HepG2 (cell line): ENCODE results near the gene CREG2. TPM values are rescaled to one million over a fixed set of nuclear protein-coding genes. Genes with fewer than 3 reads are reported as not detected.

Experiments used
- ATAC-seq: fragments of 200-7000 bp; cut with Tn5 transposase; 3 replicates; pipeline ENCODE4 v1.9.1; 2020; ENCODE audit warnings: mild to moderate bottlenecking, moderate library complexity
- BruUV-seq: library from RNA; stranded (reverse); fragments of 400-500 nt; replicated peaks from 2 replicates; lab custom pipeline; 2021; lab: Mats Ljungman, UMichigan
- CTCF ChIA-PET: fragments of 300-600 bp; formaldehyde crosslinking; extraction: SDS; loops from one replicate; lab custom pipeline; 2021; ENCODE audit warnings: low total read pairs, inconsistent platforms, low intra/inter-chr PET ratio; lab: Yijun Ruan, JAX
- POLR2A ChIA-PET: fragments of 350-600 bp; sonication (Branson Sonifier 250); formaldehyde crosslinking; loops from one replicate; lab custom pipeline; 2020; ENCODE audit warnings: antibody characterized with exemption, inconsistent platforms; lab: Yijun Ruan, JAX
- DNase-seq: peaks from one replicate; pipeline ENCODE4 v3.0.0-alpha.2; 2015; ENCODE audit warnings: low spot score
- FAIRE-seq: peaks from 3 replicates; lab custom pipeline; 2011; peaks lifted over from hg19 to GRCh38; lab: Jason Lieb, UNC
- H2AFZ ChIP-seq: one replicate; pipeline ENCODE4 v1.6.1; 2011; ENCODE audit warnings: low read length, inconsistent platforms
- H3K27ac ChIP-seq: fragments of 300-600 bp; 3 replicates; pipeline ENCODE4 v1.8.0; 2011; ENCODE audit warnings: mixed run types, mild to moderate bottlenecking, mixed read lengths, low read length, inconsistent platforms; ENCODE audit not compliant: insufficient read depth; ENCODE audit errors: extremely low read length
- H3K27me3 ChIP-seq, 2 experiments: fragments of 200-600 bp in 1 of 2; 2 replicates in 1 of 2; 3 replicates in 1 of 2; pipeline versions ENCODE4 v1.6.0 to v1.8.0; 2011; ENCODE audit warnings: low read length in 2 of 2, mild to moderate bottlenecking in 2 of 2, moderate library complexity in 2 of 2, inconsistent platforms in 1 of 2; ENCODE audit not compliant: insufficient read depth in 2 of 2, control insufficient read depth in 1 of 2
- H3K36me3 ChIP-seq, 2 experiments: fragments of 200-600 bp in 1 of 2; replicated peaks in 1 of 2; 2 replicates in 1 of 2; 3 replicates in 1 of 2; pipeline versions ENCODE4 v1.5.1 to v1.8.0; 2011; ENCODE audit warnings: low read length in 2 of 2, inconsistent platforms in 1 of 2; ENCODE audit not compliant: insufficient read depth in 2 of 2, control insufficient read depth in 1 of 2
- H3K4me1 ChIP-seq: 2 replicates; pipeline ENCODE4 v1.5.1; 2012; ENCODE audit warnings: low read length, inconsistent platforms; ENCODE audit not compliant: insufficient read depth
- H3K4me2 ChIP-seq: 2 replicates; pipeline ENCODE4 v1.6.0; 2011; ENCODE audit warnings: low read depth, low read length, inconsistent platforms
- H3K4me3 ChIP-seq, 3 experiments: fragments of 200-600 bp in 1 of 3; sonication (generic), shearing (Covaris generic) in 1 of 3; replicated peaks in 1 of 3; 2 replicates each; pipeline ENCODE4 v1.5.1; 2011 to 2016; ENCODE audit warnings: low read length in 3 of 3, inconsistent platforms in 2 of 3, low read depth in 2 of 3, mild to moderate bottlenecking in 2 of 3, control low read depth in 1 of 3, mixed read lengths in 1 of 3; ENCODE audit not compliant: insufficient read depth in 1 of 3
- H3K79me2 ChIP-seq: one replicate; pipeline ENCODE4 v1.6.1; 2011; ENCODE audit warnings: low read length, inconsistent platforms; ENCODE audit not compliant: insufficient read depth
- H3K9ac ChIP-seq: 2 replicates; pipeline ENCODE4 v1.6.0; 2011; ENCODE audit warnings: mild to moderate bottlenecking, low read depth, low read length, inconsistent platforms; ENCODE audit not compliant: insufficient read depth
- H3K9me3 ChIP-seq: 2 replicates; pipeline ENCODE4 v1.5.1; 2012; ENCODE audit warnings: mild to moderate bottlenecking, low read length
- H4K20me1 ChIP-seq: 2 replicates; pipeline ENCODE4 v1.6.0; 2011; ENCODE audit warnings: inconsistent platforms, mild to moderate bottlenecking, low read length, moderate library complexity; ENCODE audit not compliant: insufficient read depth
- FLYWCH1 ChIP-seq: sonication (generic); formaldehyde crosslinking; IDR thresholded peaks from 2 replicates; pipeline ENCODE4 v1.8.1; 2023; ENCODE audit warnings: mild to moderate bottlenecking, missing genetic modification reagents
- FOXA1 ChIP-seq, 2 experiments: fragments of 450-650 bp in 1 of 2; sonication (generic) in 1 of 2; formaldehyde crosslinking in 1 of 2; IDR thresholded peaks; 2 replicates each; pipeline versions ENCODE4 v1.4.0 to v1.6.1; 2016 to 2020; ENCODE audit warnings: missing genetic modification reagents in 1 of 2
- PAXIP1 ChIP-seq: sonication (generic); formaldehyde crosslinking; conservative IDR thresholded peaks from 2 replicates; pipeline ENCODE4 v1.4.0; 2020; ENCODE audit warnings: mild to moderate bottlenecking, missing genetic modification reagents, moderate library complexity
- TP53 ChIP-seq: sonication (generic); formaldehyde crosslinking; conservative IDR thresholded peaks from 2 replicates; pipeline ENCODE4 v1.4.0; 2020; ENCODE audit warnings: missing genetic modification reagents
- ZNF101 ChIP-seq: sonication (generic); formaldehyde crosslinking; IDR thresholded peaks from 2 replicates; pipeline ENCODE4 v1.4.0; 2020; ENCODE audit warnings: mild to moderate bottlenecking, low read depth, missing genetic modification reagents, borderline replicate concordance
- ZNF383 ChIP-seq: sonication (generic); formaldehyde crosslinking; IDR thresholded peaks from 2 replicates; pipeline ENCODE4 v1.4.0; 2020; ENCODE audit warnings: missing genetic modification reagents, mild to moderate bottlenecking, borderline replicate concordance
- ZNF652 ChIP-seq: IDR thresholded peaks from 2 replicates; pipeline ENCODE4 v1.6.1; 2016; ENCODE audit warnings: low read depth, borderline replicate concordance
- ZNF678 ChIP-seq: sonication (generic); formaldehyde crosslinking; IDR thresholded peaks from 2 replicates; pipeline ENCODE4 v1.4.0; 2020; ENCODE audit warnings: mild to moderate bottlenecking, missing genetic modification reagents
- ZSCAN20 ChIP-seq: sonication (generic); formaldehyde crosslinking; IDR thresholded peaks from 2 replicates; pipeline ENCODE4 v1.4.0; 2020; ENCODE audit warnings: missing genetic modification reagents, mild to moderate bottlenecking, borderline replicate concordance
- WGBS: methylation state at CpG from one replicate; pipeline ENCODE4 v1.1.6; 2017; ENCODE audit warnings: low lambda C conversion rate; 5-methylcytosine and 5-hydroxymethylcytosine counted together
- in situ Hi-C: cut with HindIII; loops from 2 replicates; pipeline ENCODE4 v1.10.0; 2017; ENCODE audit warnings: low pct_unique_long_range_greater_than_20kb; ENCODE audit not compliant: extremely low pct_ligation_motif_present
- intact Hi-C: fragments of 100-400 bp; cut with micrococcal nuclease; formaldehyde crosslinking; loops from one replicate; pipeline ENCODE4 v1.10.0; 2022; ENCODE audit not compliant: unreplicated experiment
- polyA plus RNA-seq, 8 experiments: library from polyadenylated mRNA; depleted of rRNA in 3 of 8; stranded (reverse) in 7 of 8; unstranded in 1 of 8; fragments of >200 nt; fragmentation: Illumina TruSeq in 4 of 8; extraction: Trizol in 4 of 8; gene quantifications; 2 replicates each; pipeline versions ENCODE4 v1.2.1 to v1.2.3, GENCODE V29; 2011 to 2016; ENCODE audit warnings: low read depth in 4 of 8, missing spikeins in 1 of 8, mixed read lengths in 1 of 8; ENCODE audit not compliant: insufficient read depth in 1 of 8
- total RNA-seq, 5 experiments: library from RNA; depleted of rRNA; stranded (reverse); fragments of >200 nt; fragmentation: Illumina TruSeq; extraction: Trizol; gene quantifications; 2 replicates each; pipeline ENCODE4 v1.2.3, GENCODE V29; 2016; ENCODE audit warnings: low read depth in 1 of 5
- TF ChIP-seq, protein P1 (sequence below): sonication (generic); formaldehyde crosslinking; IDR thresholded peaks from 2 replicates; pipeline ENCODE4 v1.5.0; 2020; ENCODE audit warnings: missing genetic modification reagents

The CREG2 gene
- total and polyA plus RNA-seq, 2 of the 13 experiments (the other 11 are each of a cell fraction or from before 2014, with no cell fraction given), result 0.18 to 0.26 TPM

DNA sequence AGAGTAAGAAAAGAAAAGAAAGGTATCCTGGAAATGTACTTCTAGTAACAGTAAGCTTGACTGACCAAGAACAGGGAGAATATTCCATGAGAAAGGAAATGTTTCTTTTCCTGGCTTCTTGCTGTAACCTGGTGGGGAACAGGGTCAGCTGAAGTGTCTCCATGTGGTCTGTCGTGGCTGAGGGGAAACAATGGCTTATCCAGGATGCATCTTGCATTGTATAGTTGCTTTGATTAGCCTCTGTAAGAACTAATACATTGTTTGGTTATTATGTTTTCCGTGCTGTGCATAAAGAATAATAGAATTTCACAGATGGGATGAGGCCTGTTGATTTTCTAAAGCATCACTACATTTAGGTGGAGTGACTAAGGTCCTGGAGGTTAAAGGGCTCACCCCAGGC, 4.9 kb downstream of the CREG2 start:
- no peaks in the 10 kb centered on the region for H3K36me3 ChIP-seq
- no peak for ATAC-seq
- H2AFZ ChIP-seq, result no peak overlapping the region
- no peaks in the 10 kb centered on the region for H3K9me3 ChIP-seq
- no peak overlapping the region for H3K4me3 ChIP-seq
- TF ChIP-seq ZNF652 (CRISPR knock-in tag) (no peak), ZNF383 (CRISPR knock-in tag) (no peak)
- WGBS, result 10% methylated on average over 2 of the region's 2 CpGs
- H3K79me2 ChIP-seq, result no peaks in the 10 kb centered on the region
- H3K4me2 ChIP-seq, result no peak overlapping the region
- DNase-seq, result no peak
- in situ Hi-C loops, result no loop called here
- peaks cover 6 to 84% of the 10 kb centered on the region in 2 experiments; a peak in 4 of 5 replicates for H3K27me3 ChIP-seq
- ChIA-PET POLR2A (no interaction called here), CTCF (no interaction called here)
- no peak overlapping the region for H3K9ac ChIP-seq
- intact Hi-C loops, result no loop called here
- no peak for FAIRE-seq
- no peak overlapping the region for H3K27ac ChIP-seq
- no peaks in the 10 kb centered on the region for H4K20me1 ChIP-seq
- no TSS peak for BruUV-seq
- peaks cover 12% of the 10 kb centered on the region for H3K4me1 ChIP-seq

DNA sequence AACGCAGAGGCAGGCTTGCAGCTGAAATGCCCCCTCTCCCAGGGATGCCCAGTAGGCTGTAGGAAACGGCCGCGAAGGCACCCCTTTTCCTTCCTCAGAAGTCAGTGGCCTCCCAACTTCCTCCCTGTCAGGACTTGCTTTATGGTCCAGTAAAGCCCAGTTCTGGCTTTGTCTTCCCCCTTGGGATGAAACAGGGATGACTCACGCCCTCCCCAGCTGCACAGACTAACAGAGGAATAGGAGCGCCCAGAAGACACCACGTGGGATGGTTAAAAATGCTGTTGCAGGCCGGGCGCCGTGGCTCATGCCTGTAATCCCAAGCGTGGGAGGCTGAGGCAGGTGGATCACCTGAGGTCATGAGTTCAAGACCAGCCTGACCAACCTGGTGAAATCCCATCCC, 6.9 kb downstream of the CREG2 start:
- Histone ChIP-seq H3K9ac (no peak overlapping the region), H2AFZ (no peak overlapping the region), H3K27me3 (peaks cover 3 to 82% of the 10 kb centered on the region in 2 experiments; a peak in 4 of 5 replicates), H3K27ac (no peak overlapping the region), H3K9me3 (no peaks in the 10 kb centered on the region), H4K20me1 (no peaks in the 10 kb centered on the region), H3K79me2 (no peaks in the 10 kb centered on the region), H3K4me1 (no peaks in the 10 kb centered on the region), H3K4me3 (no peak overlapping the region), H3K36me3 (no peaks in the 10 kb centered on the region), H3K4me2 (no peak overlapping the region)
- DNase-seq (no peak), FAIRE-seq (no peak), ATAC-seq (no peak)
- WGBS, result 47% methylated on average over 11 of the region's 11 CpGs
- in situ Hi-C loops, result no loop called here
- no TSS peak for BruUV-seq
- ChIA-PET POLR2A (no interaction called here), CTCF (no interaction called here)
- intact Hi-C loops, result no loop called here
- no peak for TF ChIP-seq ZSCAN20
- TF ChIP-seq PAXIP1 (CRISPR knock-in tag), result no peak
- no peak for TF ChIP-seq ZNF101
- no peak for TF ChIP-seq ZNF678 (CRISPR knock-in tag)
- no peak for TF ChIP-seq TP53
- no peak for TF ChIP-seq FLYWCH1 (CRISPR knock-in tag)
- TF ChIP-seq FOXA1 (IDR thresholded peaks at IDR 0.05), result no peak
- TF ChIP-seq FOXA1 (CRISPR knock-in tag; IDR thresholded peaks at IDR 0.05), result no peak
- TF ChIP-seq, protein P1, sequence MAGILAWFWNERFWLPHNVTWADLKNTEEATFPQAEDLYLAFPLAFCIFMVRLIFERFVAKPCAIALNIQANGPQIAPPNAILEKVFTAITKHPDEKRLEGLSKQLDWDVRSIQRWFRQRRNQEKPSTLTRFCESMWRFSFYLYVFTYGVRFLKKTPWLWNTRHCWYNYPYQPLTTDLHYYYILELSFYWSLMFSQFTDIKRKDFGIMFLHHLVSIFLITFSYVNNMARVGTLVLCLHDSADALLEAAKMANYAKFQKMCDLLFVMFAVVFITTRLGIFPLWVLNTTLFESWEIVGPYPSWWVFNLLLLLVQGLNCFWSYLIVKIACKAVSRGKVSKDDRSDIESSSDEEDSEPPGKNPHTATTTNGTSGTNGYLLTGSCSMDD (CRISPR knock-in tag), result no peak
